ENCODE results near the gene KCNK15. TPM values are rescaled to one million over a fixed set of nuclear protein-coding genes. Genes with fewer than 3 reads are reported as not detected.

Gene KCNK15
- total and polyA plus RNA-seq, 10 donors = 0.06 to 0.92 (median 0.26) TPM; not detected in 3

DNA sequence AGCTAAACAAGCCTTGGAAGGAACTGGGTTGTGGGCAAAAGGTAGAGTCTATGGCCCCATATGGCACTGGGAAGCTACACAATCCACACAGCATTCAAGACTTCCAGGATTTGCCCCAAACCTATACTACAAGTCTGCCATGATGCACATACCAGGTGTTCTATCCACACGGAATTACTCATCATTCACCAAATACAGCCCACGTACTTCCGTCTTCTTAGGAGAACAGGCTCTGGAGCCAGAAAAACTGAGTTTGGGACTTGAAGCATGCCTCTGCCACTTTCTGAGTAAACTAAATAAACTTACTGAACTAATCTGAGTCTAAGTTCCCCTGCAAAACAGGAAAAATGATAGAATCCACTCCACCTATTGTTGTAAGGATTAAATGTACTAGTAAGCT is 36.1 kb downstream of the KCNK15 start:
- no peaks in the 10 kb centered on the region for H3K4me1 ChIP-seq
- H3K4me3 ChIP-seq = no peak overlapping the region
- TF ChIP-seq POLR2AphosphoS5 (IDR thresholded peaks at IDR 0.05) = no peak
- no peak for TF ChIP-seq POLR2A (IDR thresholded peaks at IDR 0.05)
- TF ChIP-seq, protein P1, sequence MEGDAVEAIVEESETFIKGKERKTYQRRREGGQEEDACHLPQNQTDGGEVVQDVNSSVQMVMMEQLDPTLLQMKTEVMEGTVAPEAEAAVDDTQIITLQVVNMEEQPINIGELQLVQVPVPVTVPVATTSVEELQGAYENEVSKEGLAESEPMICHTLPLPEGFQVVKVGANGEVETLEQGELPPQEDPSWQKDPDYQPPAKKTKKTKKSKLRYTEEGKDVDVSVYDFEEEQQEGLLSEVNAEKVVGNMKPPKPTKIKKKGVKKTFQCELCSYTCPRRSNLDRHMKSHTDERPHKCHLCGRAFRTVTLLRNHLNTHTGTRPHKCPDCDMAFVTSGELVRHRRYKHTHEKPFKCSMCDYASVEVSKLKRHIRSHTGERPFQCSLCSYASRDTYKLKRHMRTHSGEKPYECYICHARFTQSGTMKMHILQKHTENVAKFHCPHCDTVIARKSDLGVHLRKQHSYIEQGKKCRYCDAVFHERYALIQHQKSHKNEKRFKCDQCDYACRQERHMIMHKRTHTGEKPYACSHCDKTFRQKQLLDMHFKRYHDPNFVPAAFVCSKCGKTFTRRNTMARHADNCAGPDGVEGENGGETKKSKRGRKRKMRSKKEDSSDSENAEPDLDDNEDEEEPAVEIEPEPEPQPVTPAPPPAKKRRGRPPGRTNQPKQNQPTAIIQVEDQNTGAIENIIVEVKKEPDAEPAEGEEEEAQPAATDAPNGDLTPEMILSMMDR (IDR thresholded peaks at IDR 0.05 in 8 of 11, conservative IDR thresholded peaks at IDR 0.05 in 3 of 11) = no peak
- peaks cover 0 to 45% (median 0%) of the 10 kb centered on the region in 7 donors for H3K27me3 ChIP-seq (replicated peaks in 1 of 7)
- DNase-seq = no peak
- H3K36me3 ChIP-seq = no peaks in the 10 kb centered on the region
- H3K9me3 ChIP-seq = no peaks in the 10 kb centered on the region
- intact Hi-C loops (cut with DNase I; ENCODE audit: low total_unique reads) = no loop called here
- H3K27ac ChIP-seq = no peak overlapping the region
- WGBS, 5 donors = 83 to 92% (median 88%) methylated on average over 3 of the region's 3 CpGs

DNA sequence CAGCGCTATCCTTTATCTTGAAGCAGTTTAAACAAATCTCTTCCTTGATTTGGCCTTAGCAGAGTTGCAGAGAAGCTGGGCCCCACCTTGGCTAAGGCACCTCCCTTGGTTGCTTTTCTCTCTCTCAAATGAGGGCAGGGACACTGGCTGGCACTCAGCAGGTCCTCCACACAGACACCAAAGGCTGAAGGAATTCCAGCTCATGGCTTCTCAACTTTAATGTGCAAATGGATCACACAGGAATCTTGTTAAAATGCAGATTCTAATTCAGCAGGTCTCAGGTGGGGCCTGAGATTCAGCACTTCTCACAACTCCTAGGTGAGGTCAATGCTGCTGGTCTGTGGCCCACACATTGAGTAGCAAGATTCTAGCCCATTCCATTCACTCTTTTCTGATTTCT is 39.0 kb downstream of the KCNK15 start:
- DNase-seq = no peak
- Histone ChIP-seq H3K36me3 (no peaks in the 10 kb centered on the region), H3K4me1 (no peaks in the 10 kb centered on the region), H3K27ac (no peak overlapping the region), H3K9me3 (no peaks in the 10 kb centered on the region), H3K4me3 (no peak overlapping the region), H3K27me3 (replicated peaks in 1 of 7) (peaks cover 0 to 64% (median 0%) of the 10 kb centered on the region in 7 donors)
- intact Hi-C loops (cut with DNase I; ENCODE audit: low total_unique reads) = no loop called here
- WGBS, 5 donors = 71 to 95% (median 80%) methylated on average over 1 of the region's 1 CpG
- TF ChIP-seq POLR2AphosphoS5 (IDR thresholded peaks at IDR 0.05) = no peak
- no peak for TF ChIP-seq POLR2A (IDR thresholded peaks at IDR 0.05)
- TF ChIP-seq, protein P1 (IDR thresholded peaks at IDR 0.05 in 8 of 11, conservative IDR thresholded peaks at IDR 0.05 in 3 of 11) = no peak

DNA sequence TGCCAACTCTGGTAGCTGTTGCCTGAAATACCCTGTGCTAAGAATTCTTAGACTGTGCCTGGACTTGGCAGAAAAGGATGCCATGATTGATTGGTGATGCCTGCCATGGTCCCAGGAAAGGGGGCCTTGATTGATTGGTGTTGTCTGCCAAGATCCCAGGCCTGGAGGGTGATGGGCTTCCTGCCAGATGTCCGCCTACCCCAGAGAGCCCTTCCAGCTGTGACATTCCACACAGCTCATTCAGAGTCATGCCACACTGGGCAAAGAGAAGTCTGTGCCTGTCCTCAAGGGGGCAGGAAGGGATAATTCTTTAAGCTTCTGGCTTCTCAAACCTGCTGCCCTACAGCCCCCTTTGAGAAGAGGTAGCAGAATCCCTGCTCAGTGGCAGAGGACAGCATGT is 40.1 kb downstream of the KCNK15 start:
- Histone ChIP-seq H3K9me3 (no peaks in the 10 kb centered on the region), H3K27me3 (replicated peaks in 1 of 7) (peaks cover 0 to 71% (median 0%) of the 10 kb centered on the region in 7 donors), H3K27ac (no peak overlapping the region), H3K36me3 (no peaks in the 10 kb centered on the region), H3K4me1 (no peaks in the 10 kb centered on the region), H3K4me3 (no peak overlapping the region)
- TF ChIP-seq POLR2AphosphoS5 (IDR thresholded peaks at IDR 0.05) = no peak
- TF ChIP-seq, protein P1 (IDR thresholded peaks at IDR 0.05 in 8 of 11, conservative IDR thresholded peaks at IDR 0.05 in 3 of 11) = no peak
- no peak for TF ChIP-seq POLR2A (IDR thresholded peaks at IDR 0.05)
- WGBS, 5 donors = 27 to 56% (median 44%) methylated on average over 1 of the region's 1 CpG
- no peak for DNase-seq
- intact Hi-C loops (cut with DNase I; ENCODE audit: low total_unique reads) = no loop called here

DNA sequence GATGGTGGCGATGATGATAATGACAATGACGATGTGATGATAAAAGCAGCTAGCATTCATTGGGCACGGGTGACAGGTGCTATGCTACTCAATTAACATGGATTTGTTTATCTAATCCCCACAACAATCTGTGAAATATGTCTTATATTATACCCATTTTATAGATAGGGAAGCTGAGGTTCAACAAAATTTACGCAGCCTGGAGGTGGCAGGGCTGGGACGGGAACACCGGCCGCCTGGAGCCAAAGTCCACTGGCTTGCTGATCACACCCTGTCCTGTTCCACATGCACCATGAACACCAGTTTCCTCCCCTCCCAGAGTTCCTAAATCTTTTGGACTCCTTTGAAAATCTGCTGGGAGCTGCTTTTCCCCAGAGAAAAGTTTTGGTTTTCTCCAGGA is 41.6 kb downstream of the KCNK15 start:
- 86 to 92% (median 90%) methylated on average over 7 of the region's 7 CpGs for WGBS, 5 donors
- no peak for TF ChIP-seq POLR2AphosphoS5 (IDR thresholded peaks at IDR 0.05)
- TF ChIP-seq, protein P1 (IDR thresholded peaks at IDR 0.05 in 8 of 11, conservative IDR thresholded peaks at IDR 0.05 in 3 of 11) = no peak
- TF ChIP-seq POLR2A (IDR thresholded peaks at IDR 0.05) = no peak
- no peak for DNase-seq
- Histone ChIP-seq H3K4me3 (no peak overlapping the region), H3K27me3 (replicated peaks in 1 of 7) (peaks cover 0 to 68% (median 0%) of the 10 kb centered on the region in 7 donors), H3K36me3 (no peaks in the 10 kb centered on the region), H3K27ac (no peak overlapping the region), H3K9me3 (no peaks in the 10 kb centered on the region), H3K4me1 (no peaks in the 10 kb centered on the region)
- intact Hi-C loops (cut with DNase I; ENCODE audit: low total_unique reads) = no loop called here
